ENCODE measurements around the gene DNAJB12.

- TF ChIP-seq, protein P1, sequence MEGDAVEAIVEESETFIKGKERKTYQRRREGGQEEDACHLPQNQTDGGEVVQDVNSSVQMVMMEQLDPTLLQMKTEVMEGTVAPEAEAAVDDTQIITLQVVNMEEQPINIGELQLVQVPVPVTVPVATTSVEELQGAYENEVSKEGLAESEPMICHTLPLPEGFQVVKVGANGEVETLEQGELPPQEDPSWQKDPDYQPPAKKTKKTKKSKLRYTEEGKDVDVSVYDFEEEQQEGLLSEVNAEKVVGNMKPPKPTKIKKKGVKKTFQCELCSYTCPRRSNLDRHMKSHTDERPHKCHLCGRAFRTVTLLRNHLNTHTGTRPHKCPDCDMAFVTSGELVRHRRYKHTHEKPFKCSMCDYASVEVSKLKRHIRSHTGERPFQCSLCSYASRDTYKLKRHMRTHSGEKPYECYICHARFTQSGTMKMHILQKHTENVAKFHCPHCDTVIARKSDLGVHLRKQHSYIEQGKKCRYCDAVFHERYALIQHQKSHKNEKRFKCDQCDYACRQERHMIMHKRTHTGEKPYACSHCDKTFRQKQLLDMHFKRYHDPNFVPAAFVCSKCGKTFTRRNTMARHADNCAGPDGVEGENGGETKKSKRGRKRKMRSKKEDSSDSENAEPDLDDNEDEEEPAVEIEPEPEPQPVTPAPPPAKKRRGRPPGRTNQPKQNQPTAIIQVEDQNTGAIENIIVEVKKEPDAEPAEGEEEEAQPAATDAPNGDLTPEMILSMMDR (IDR thresholded peaks at IDR 0.05; ENCODE audit: insufficient read depth, low read length, poor library complexity, severe bottlenecking), result no peak
- no peak for TF ChIP-seq EZH2phosphoT487 (conservative IDR thresholded peaks at IDR 0.05; ENCODE audit: low read length)
Measured at GRCh38 chr10:72332423-72333111, 22.2 kb downstream of the DNAJB12 start.
